ENCODE measurements around the gene PAIP2.
"Not testable (repeated sequence)": the region's sequence is repeated elsewhere in the genome, so short reads cannot be mapped to it uniquely, and the experiment has no call there.

Gene PAIP2

DNA sequence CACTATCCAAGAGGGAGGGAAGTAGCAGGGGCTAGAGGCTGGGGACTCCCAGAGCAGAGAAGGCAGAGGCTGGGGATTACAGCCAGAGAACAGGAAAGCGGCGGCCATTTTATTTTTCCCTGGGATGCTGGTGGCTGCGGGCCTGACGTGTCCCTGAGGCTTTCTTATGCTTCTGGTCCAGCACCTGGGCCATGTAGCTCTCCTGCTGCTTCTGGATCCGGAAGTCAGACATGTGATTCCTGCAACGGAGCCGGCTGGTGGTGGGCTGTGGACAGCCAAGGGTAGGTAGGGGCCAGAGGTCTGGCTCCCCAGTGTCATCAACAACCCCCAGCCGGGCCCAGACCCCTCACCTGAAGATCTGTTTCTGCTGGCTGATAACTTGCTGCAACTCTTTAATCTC, 55.0 kb downstream of the PAIP2 start:
- DNase-seq = no peak
- TF ChIP-seq POLR2A (IDR thresholded peaks at IDR 0.05; ENCODE audit: low read length) = no peak
- no peak for TF ChIP-seq GATA1 (IDR thresholded peaks at IDR 0.05; ENCODE audit: low read depth, low read length)

- TF ChIP-seq POLR2A (IDR thresholded peaks at IDR 0.05; ENCODE audit: low read length) (no peak), GATA1 (IDR thresholded peaks at IDR 0.05; ENCODE audit: low read depth, low read length) (no peak)
- DNase-seq = no peak
Measured at GRCh38 chr5:139397921-139398320, 56.3 kb downstream of the PAIP2 start.

GRCh38 chr5:139399501-139400121, 58.0 kb downstream of the PAIP2 start:
- DNase-seq = no peak
- no peak for TF ChIP-seq POLR2A (IDR thresholded peaks at IDR 0.05; ENCODE audit: low read length)
- no peak for TF ChIP-seq GATA1 (IDR thresholded peaks at IDR 0.05; ENCODE audit: low read depth, low read length)

DNA sequence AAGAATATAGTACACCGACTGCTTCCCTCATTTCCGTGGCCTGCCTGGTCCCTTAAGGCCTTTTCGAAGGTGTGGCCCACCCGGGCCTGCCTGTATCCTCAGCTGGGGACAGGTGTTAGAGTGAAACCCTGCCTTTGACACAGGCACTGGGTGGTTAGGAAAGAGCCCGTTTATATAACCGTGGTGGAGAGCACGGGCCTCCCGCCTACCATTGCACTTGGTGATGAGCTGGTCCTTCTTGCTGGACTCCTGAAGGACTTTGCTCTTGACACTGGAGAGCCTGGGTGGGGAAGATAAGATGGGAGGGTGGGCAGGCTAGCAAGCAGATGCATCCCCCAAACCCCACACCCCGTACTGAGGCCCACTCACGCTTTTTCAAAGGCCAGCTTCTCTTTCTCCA, 59.9 kb downstream of the PAIP2 start:
- no peak for TF ChIP-seq POLR2A (IDR thresholded peaks at IDR 0.05; ENCODE audit: low read length)
- no peak for TF ChIP-seq GATA1 (IDR thresholded peaks at IDR 0.05; ENCODE audit: low read depth, low read length)
- peak; percentile 11 to 38 for DNase-seq

- DNase-seq = peak; percentile 49 to 61
- no peak for TF ChIP-seq POLR2A (IDR thresholded peaks at IDR 0.05; ENCODE audit: low read length)
- no peak for TF ChIP-seq GATA1 (IDR thresholded peaks at IDR 0.05; ENCODE audit: low read depth, low read length)
Measured at GRCh38 chr5:139402561-139403158, 61.0 kb downstream of the PAIP2 start.

GRCh38 chr5:139403418-139403786, 61.7 kb downstream of the PAIP2 start:
- DNase-seq = peak in 1 of 2 experiments; percentile 40
- TF ChIP-seq POLR2A (IDR thresholded peaks at IDR 0.05; ENCODE audit: low read length) = no peak

GRCh38 chr5:139403787-139404483, 62.3 kb downstream of the PAIP2 start, which contains the start of gene SPATA24:
TSS of gene SPATA24 (minus strand) at chr5:139404089. CDS start at chr5:139404060, 29 bp downstream.
- DNase-seq = peak; percentile 93 to 94
- TF ChIP-seq POLR2A (IDR thresholded peaks at IDR 0.05; ENCODE audit: low read length) = peak; percentile 42
- no peak for TF ChIP-seq GATA1 (IDR thresholded peaks at IDR 0.05; ENCODE audit: low read depth, low read length)

DNA sequence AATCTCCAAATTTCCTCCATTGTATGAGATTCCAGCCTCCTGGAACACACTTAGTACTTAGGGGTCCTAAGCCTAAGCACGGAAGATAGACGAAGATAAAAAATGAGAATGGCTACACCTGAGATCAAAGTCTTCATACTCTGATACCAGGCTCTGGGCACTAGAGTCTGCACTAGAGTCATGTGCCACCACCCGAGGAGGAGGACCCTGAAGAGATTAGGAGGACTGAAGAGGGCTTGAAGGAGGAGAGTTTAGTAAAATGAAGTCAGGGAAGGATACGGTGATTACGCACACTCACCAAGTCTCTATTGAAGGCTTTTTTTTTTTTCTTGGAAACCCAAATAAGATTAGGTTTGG, 62.8 kb downstream of the PAIP2 start:
- DNase-seq = no peak
- TF ChIP-seq POLR2A (IDR thresholded peaks at IDR 0.05; ENCODE audit: low read length) (no peak), GATA1 (IDR thresholded peaks at IDR 0.05; ENCODE audit: low read depth, low read length) (no peak)

DNA sequence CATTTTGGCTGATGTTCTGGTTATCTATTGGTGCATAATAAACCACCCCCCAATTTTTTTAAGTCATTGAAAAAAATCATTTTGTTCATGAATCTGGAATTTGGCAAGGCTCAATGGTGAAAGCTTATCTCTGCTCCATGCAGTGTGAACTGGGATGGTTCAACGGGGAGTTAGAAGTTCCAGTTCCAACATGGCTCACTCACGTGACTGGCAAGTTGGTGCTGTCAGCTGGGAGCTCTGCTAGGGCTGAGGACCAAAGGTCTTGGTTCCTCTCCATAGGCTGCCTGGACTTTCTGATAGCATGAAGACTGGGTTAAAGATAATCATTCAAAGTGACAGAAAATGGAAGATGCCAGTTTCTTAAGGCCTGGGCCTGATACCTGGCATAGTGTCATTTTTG, 65.3 kb downstream of the PAIP2 start:
- peak in 1 of 2 experiments; percentile 26 for DNase-seq

GRCh38 chr5:139407517-139407916, 65.9 kb downstream of the PAIP2 start:
- DNase-seq = no peak
- TF ChIP-seq GATA1 (IDR thresholded peaks at IDR 0.05; ENCODE audit: low read depth, low read length) (no peak), POLR2A (IDR thresholded peaks at IDR 0.05; ENCODE audit: low read length) (no peak)

More for the DNA sequence above, 65.3 kb downstream of the PAIP2 start:
- TF ChIP-seq POLR2A (IDR thresholded peaks at IDR 0.05; ENCODE audit: low read length) = no peak

DNA sequence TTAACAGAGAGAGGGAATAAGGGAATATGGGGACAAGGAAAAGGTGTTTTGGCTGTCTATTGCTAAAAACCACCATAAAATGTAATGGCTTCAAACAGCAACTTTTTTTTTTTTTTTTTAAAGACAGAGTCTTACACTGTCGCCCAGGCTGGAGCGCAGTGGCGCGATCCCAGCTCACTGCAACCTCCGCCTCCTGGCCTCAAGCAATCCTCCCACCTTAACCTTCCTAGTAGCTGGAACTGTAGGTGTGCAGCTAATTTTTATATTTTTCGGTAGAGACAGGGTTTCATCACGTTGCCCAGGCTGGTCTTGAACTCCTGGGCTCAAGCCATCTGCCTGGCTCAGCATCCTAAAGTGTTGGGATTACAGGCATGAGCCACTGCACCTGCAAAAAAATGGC, 66.5 kb downstream of the PAIP2 start:
- no peak for TF ChIP-seq GATA1 (IDR thresholded peaks at IDR 0.05; ENCODE audit: low read depth, low read length)
- TF ChIP-seq POLR2A (IDR thresholded peaks at IDR 0.05; ENCODE audit: low read length) = no peak
- no peak for DNase-seq

- not testable (repeated sequence) for DNase-seq
Measured at GRCh38 chr5:139409116-139409515, 67.5 kb downstream of the PAIP2 start.

DNA sequence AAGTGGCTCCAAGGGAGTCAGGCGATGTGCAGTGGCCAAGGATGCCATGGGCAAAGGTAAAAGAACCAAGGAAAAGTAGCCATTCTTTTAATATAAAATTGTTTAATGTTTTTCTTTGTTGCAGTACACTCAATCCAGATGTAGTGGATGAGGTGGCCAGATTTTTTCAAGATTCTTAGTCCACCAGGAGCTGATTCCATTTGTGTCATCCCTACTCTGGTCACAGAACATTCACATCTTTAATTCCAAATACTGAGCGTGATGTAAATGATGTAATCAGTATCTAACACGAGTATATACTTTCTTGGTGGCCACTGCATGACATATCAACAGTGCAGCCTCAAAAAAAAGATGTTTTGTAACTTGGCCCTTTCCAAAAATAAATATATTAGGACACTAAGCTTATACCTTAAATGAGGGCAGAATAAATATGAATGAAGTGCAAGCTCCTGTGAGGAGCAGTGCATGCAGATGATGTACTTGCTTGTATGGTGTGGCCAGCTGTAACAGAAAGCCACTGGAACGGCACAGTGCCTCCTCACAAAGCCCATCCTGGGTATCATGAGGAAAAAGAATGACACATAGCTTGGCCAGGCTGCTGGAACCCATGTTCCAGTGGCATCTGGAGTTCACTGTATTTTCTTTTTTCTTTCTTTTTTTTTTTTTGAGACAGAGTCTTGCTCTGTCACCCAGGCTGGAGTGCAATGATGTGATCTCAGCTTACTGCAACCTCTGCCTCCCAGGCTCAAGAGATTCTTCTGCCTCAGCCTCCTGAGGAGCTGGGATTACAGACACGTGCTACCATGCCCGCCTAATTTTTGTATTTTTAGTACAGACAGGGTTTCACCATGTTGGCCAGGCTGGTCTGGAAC, 68.7 kb downstream of the PAIP2 start:
- DNase-seq = no peak
- TF ChIP-seq POLR2A (IDR thresholded peaks at IDR 0.05; ENCODE audit: low read length) (no peak), GATA1 (IDR thresholded peaks at IDR 0.05; ENCODE audit: low read depth, low read length) (no peak)

Data from erythroblast (primary cell).